AG10803 (cell line): Measurements from ENCODE around the gene PACRG.

Experiments
- DNase-seq: peaks from one replicate; pipeline ENCODE4 v3.0.0; 2010; ENCODE audit warnings: low read depth
- H3K4me3 ChIP-seq: 2 replicates; pipeline ENCODE4 v1.5.1; 2011; ENCODE audit warnings: mild to moderate bottlenecking, low read length, control low read depth
- TF ChIP-seq, protein P1 (sequence below): conservative IDR thresholded peaks from 2 replicates; pipeline ENCODE4 v1.5.1; 2011; ENCODE audit warnings: mild to moderate bottlenecking, low read length, control low read depth, inconsistent platforms

PACRG gene

DNA sequence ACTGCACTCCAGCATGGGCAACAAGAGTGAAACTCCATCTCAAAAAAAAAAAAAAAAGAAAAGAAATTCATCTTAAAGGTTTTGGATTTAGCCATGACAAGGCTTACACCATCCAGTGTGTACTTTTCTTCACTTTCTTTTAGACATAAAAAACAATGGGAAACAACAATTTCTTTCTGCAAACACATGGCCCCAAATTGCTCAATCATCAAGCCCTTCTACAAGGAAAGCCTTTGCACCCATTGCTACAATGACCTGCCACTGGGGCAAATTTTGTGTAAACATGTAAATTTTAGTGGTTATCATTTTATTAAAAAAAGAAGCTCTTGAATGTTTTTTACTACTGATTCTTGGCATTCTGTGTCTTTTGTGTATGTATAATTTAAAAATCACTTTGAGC lies 554.9 kb downstream of the PACRG start:
- H3K4me3 ChIP-seq, result no peak overlapping the region
- TF ChIP-seq, protein P1, sequence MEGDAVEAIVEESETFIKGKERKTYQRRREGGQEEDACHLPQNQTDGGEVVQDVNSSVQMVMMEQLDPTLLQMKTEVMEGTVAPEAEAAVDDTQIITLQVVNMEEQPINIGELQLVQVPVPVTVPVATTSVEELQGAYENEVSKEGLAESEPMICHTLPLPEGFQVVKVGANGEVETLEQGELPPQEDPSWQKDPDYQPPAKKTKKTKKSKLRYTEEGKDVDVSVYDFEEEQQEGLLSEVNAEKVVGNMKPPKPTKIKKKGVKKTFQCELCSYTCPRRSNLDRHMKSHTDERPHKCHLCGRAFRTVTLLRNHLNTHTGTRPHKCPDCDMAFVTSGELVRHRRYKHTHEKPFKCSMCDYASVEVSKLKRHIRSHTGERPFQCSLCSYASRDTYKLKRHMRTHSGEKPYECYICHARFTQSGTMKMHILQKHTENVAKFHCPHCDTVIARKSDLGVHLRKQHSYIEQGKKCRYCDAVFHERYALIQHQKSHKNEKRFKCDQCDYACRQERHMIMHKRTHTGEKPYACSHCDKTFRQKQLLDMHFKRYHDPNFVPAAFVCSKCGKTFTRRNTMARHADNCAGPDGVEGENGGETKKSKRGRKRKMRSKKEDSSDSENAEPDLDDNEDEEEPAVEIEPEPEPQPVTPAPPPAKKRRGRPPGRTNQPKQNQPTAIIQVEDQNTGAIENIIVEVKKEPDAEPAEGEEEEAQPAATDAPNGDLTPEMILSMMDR, result no peak
- DNase-seq, result no peak

DNA sequence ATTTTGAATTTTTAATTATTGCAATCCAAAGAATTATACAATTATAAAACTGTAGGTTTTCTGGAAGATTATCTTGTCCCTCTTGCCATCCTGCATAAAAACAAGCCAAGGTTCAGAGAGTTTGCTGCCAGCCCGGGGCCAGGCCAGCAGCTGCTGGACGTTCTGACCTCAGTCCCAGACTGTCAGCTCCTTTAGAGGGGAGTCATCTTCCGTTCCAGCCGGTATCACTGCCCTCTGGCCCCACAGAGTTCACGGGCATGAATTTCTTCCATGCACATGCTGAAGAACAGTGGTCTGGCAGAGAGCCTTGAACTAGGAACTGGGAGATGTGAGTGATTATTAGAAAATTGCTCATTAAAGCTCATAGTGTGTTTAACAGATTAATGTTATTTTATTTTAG lies 556.4 kb downstream of the PACRG start:
- TF ChIP-seq, protein P1, result no peak
- no peak for DNase-seq

DNA sequence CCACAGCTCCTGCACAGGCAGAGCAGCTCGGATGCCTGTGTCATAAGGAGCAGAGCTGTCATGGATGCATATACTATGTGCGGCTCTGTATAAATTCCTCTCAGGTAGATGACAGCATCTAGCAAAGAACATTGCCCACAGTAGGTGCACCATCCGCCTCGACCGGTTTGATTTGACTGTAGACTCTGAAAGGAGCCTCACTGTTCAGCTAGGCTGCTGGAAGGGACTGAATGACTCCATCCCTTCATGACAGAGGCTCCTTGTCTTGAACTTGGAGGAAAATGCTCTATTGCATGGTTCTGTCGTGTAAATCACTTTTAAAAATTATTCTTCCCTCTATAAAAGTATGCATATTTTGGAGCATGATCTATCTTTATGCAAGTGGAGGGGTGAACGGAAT lies 557.9 kb downstream of the PACRG start:
- DNase-seq, result no peak
- H3K4me3 ChIP-seq, result no peak overlapping the region
- TF ChIP-seq, protein P1, result no peak

More for the DNA sequence above, 556.4 kb downstream of the PACRG start:
- H3K4me3 ChIP-seq, result no peak overlapping the region

DNA sequence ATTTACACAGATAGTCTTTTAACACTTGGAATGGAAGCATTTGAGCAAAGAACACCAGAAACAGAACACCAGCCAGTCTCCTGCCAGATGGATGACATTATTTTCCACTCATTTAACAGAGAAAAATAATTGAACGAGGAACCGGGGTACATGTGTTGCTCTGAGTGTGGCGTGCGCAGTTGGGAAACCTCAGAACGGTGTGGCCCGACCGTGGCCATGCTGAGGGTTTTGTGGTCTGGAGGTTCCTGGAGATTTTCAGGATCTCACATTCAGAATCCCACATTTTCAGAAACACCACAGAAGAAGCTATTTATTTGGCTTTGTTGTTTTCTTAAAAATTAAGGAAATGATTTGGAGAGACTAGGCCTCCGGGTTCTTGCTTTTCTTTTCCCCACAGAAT lies 559.9 kb downstream of the PACRG start:
- TF ChIP-seq, protein P1, result no peak
- no peak overlapping the region for H3K4me3 ChIP-seq
- no peak for DNase-seq

DNA sequence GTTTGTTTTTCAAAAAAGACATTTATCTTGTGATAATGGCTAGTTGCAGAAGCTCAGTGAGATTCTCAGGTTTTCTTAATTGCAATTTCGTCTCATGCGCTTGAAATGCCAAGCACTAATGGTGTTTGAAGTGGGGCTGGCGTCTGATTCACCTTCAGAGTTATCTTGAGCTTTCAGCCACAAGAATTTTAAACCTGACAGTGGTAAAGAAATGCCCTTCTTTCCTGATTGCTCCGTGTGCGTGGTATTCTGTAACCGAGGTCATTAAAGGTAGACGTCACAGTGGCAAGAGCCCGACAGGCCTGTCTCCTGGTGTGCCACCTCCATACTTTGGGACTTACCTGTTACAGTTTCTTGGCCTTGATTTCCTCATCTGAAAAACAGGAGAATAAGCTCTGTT lies 560.3 kb downstream of the PACRG start:
- TF ChIP-seq, protein P1, result no peak
- no peak overlapping the region for H3K4me3 ChIP-seq
- DNase-seq, result no peak

DNA sequence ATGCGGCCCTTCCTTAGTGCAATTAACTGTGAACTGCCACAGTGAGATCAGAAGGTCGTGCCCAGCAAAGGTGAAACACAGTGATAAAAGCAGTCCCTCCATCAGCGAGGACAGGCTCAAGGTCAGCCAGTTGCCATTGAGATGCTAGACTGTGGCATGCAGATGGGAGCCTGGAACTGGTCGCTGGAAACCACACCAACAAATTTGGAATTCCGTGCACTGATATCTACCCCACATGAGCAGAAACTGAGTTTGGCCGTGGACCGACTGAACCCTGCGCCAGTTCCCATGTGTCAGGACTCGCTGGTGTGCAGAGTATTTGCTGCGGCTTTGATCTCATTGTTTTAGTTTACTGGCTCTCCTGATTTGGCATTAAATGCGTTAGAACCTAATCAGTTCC lies 561.1 kb downstream of the PACRG start:
- TF ChIP-seq, protein P1, result no peak
- no peak for DNase-seq
- H3K4me3 ChIP-seq, result no peak overlapping the region

DNA sequence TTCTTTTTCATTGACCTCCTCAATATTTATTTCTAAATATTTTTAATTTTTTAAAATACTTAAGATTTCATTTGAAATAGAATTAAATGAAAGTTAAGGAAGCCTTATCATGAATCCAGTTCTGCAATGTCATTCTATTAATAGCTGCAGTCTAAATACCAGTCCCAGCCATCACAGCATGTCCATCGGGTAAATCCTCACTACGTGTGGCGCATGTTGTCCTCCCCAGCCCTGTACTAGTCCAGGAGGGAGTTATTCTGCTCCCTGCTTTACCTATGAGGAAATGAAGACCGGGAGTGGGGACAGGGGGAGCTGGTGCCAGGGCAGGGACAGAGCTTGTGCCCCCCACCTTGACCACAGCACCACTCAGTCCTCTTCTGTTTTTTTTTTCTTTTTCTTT lies 561.7 kb downstream of the PACRG start:
- H3K4me3 ChIP-seq, result no peak overlapping the region
- no peak for DNase-seq
- TF ChIP-seq, protein P1, result no peak
